HG02981 (cell line): ENCODE results near the gene RNF144B.
"Not testable (repeated sequence)": the region's sequence is repeated elsewhere in the genome, so short reads cannot be mapped to it uniquely, and the experiment has no call there.

Experiments used
- ATAC-seq: cut with Tn5 transposase; IDR thresholded peaks from one replicate; pipeline ENCODE4 v1.9.1; 2021; ENCODE audit warnings: mild to moderate bottlenecking, moderate library complexity; ENCODE audit not compliant: unreplicated experiment

The RNF144B gene

DNA sequence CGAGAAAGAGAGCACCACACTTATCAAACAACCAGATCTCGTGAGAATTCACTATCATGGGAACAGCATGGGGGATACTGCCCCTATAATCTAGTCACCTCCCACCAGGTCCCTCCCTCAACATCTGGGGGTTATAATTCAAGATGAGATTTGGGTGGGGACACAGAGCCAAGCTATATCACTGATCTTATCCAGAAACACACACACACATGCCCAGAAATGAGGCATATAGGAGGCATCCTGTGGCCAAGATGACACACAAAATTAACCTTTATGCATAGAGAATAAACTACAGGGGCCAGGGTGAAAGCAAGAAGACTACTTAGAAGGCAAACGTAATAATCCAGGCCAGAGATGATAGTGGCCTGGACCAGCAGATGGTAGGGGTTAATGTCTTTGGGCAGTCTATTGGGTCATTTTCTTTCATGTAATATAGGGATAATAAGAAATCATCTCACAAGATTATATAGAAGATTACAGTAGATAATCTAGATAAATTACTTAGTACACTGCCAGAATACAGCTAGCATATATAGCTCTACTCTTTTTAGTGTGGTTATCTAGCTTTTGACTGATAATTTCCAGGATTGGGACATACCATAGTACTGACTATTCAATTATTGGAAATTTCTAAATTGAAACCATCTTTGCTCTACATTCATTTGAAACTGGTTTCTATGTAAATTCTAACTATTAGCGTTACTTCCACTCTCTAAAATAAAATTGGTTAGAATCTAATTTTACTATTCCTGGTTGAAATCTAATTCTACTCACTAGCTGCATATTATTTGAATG lies 20.0 kb downstream of the RNF144B start:
- ATAC-seq, result no peak

DNA sequence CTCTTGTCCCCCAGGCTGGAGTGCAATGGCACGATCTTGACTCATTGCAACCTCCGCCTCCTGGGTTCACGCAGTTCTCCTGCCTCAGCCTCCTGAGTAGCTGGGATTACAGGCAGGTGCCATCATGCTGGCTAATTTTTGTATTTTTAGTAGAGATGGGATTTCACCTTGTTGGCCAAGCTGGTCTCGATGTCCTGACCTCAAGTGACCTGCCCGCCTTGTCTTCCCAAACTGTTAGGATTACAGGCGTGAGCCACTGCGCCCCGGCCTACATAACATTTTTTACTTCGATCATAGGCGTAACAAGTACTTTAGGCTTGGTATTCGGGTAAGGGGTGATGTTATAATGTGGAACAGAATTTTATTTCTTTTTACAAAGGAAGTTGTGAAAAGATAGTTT lies 22.5 kb downstream of the RNF144B start:
- not testable (repeated sequence) for ATAC-seq

DNA sequence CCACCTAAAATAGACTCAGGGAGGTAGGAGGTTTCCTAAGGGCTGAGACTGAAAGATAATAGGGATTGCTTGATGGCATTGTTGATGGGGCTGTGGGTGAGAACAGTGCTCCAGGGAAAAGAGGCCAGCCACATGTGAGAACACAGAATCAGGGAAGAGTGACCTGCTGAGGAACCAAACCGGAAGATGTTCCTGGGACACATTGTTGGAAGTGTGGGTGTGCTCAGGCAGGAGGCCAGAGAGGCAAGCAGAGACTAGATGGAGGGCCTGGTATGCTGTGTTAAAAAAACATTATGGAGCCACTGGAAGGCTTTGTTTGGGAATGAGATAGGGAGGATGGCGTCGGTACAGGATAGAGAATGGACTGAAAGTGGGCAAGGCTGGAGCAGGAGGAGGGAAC lies 23.3 kb downstream of the RNF144B start:
- no peak for ATAC-seq

- no peak for ATAC-seq
Observed at GRCh38 chr6:18412068-18412467, 24.9 kb downstream of the RNF144B start.

DNA sequence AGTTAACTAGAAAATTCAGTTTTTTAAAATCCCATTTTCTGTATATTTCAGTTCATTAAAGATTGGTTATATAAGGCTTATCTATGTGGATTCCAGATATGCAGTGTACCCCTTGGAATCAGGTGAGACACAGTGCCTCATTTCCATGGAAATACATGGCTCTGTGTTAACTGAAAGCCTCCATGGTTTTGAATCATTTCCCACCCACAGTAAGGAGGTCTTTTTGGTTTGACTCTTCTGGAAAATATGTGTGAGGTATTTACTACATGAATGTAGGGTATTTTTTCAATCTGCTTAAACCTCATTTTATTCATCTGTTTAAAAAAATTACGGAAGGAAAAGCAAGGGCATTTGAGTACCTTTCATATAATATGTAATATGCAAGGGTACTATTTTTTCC lies 25.5 kb downstream of the RNF144B start:
- ATAC-seq, result no peak

- no peak for ATAC-seq
Observed at GRCh38 chr6:18413381-18413780, 26.2 kb downstream of the RNF144B start.

- ATAC-seq, result no peak
Observed at GRCh38 chr6:18414116-18414515, 27.0 kb downstream of the RNF144B start.

- ATAC-seq, result no peak
Observed at GRCh38 chr6:18415207-18415606, 28.1 kb downstream of the RNF144B start.

DNA sequence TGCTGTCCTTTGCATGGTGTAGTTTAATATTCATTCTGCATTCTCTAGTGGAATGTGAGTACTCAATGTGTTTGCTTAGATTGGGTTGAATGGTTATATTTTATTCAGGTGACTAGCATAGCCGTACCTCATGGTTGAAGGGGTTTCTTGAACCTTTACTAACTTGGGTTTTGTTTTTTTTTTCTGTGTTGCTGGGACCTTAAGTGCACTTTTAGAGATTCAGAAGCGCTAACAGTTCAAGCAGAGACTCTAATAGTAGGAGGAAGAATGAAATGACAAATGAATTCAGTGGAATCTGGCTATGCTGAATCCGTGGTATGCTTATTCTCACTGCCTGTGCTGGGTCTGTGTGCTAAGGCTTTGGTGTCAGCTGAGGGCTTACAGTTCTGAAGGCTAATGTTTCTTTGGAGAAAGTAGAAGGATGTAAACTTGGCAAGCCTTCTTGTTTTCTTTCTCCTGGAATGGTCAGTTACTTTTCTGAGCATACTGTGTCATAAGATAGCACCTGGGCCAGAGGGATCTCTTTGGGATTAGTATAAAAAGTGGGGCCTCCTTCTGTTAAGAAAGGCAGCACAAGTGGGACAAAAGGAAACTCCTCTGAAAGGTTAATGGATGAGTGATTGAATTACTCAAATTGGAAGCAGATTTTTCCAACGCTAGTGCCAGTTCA lies 28.7 kb downstream of the RNF144B start:
- no peak for ATAC-seq

DNA sequence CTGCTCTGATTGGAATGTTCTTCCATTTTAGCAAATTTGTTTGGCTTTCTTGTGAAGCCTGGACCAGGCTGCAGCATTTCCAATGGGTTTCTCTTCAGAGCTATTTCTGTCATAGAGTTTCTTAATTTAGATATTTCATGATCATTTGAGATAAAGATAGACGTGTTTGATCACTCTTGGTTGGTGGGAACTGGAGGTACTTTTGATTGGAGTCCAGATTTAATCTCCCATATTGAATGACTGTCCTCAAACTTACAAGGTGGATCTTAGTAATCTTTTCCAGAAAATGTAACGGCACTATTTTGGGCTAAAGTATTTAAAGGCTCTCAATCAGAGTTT lies 29.2 kb downstream of the RNF144B start:
- ATAC-seq, result no peak

DNA sequence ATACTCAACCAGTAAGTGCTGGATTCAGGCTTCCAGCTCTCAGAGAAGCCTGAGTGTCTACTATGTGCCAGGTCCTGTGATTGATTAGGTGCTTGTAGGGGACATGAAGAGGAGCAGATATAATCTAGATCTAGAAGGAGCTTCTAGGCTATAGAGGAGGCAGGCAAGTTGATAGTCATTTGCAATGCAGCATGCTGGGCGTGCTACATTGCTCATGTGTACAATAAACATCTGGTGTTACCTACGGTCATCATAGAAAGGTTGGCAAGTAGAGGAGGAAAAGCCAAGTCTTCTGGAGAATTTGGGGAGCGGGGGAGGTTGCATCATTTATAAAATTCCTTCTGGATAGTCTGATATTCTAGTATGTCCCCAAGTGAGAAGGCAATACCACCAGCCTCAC lies 33.2 kb downstream of the RNF144B start:
- ATAC-seq, result no peak

DNA sequence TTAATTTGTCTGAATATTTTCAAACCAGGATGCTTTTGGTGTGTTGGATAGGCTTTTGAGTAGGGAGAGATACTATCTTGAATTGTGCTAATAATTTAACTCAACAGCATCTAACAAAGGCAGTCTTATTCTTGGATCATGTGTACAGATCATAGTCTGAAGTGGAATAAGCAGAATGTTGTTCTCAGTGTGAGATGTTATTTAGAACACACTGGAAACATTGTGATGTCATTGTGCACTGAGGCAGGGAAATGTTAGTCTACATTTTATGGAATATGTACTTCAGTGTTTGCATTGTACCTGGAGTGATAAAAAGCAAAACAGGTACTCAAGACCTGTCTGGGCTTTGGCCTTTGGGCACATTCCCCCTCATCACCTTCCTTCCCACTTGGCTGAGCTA lies 35.0 kb downstream of the RNF144B start:
- no peak for ATAC-seq

- ATAC-seq, result no peak
Observed at GRCh38 chr6:18423426-18423825, 36.3 kb downstream of the RNF144B start.

GRCh38 chr6:18424201-18424600 lies 37.1 kb downstream of the RNF144B start:
- ATAC-seq, result no peak

DNA sequence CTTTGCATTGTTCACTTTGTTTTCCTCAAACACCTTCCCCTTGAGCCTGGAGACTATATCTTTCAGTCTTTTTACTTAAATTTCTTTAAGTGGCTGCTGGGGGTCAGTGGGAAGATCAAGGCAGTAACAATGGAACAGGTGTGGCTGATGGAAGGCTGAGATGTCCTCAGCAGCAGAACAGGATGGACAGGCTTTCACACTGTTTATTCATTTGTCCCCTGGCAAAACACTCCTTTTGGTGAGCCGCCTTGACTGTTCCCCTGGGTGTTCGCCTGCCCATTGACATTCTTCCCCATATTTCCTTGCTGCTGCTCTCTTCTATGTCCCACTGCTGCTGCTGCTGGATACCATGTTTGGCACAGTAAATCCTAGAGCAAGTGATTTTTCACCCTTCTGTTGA lies 38.1 kb downstream of the RNF144B start:
- no peak for ATAC-seq

DNA sequence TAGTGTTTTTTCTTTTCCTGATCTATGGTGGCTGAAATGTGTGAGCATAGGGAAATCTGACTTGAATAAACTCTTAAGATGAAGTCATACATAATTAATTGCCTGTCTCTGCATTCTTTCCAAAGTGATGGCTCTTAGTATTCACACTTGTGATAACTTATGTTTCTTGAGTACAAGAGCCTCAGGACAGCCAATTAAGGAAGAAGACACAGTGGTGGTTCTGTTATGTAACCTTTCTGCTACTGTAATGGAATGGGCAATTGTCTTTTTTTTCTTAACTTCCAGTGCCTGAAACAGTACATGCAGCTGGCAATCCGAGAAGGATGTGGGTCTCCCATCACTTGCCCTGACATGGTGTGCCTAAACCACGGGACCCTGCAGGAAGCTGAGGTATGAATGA lies 40.1 kb downstream of the RNF144B start:
- ATAC-seq, result no peak

DNA sequence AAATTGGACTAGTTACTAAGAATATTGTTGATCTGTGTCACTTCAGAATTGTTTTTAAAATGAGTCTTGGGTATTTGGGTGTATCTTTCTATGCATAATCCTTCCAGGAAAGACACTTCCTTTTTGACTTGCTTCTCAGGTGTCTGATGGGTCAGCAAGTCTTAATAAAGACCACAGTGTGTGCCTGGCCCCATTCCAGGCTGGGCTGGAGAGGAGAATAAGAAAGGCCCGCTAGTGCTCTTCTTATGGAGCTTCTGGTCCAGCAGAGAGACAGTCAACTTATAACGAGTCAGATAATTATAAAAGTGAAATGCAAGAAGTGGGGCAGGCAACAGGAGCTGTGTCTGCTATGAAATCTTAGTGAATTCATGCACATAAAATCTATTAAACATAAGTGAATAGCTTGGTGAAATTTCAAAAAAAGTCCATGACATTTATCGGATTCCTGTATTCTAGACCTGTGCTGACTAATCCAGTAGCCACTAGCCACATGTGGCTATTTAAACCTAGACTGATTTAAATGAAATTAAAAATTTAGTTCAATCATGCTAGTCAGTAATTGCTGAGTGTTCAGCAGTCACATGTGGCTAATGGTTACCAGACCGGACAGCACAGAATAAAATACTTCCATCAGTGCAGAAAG lies 42.6 kb downstream of the RNF144B start:
- no peak for ATAC-seq

GRCh38 chr6:18431581-18431980 lies 44.4 kb downstream of the RNF144B start:
- ATAC-seq, result no peak

- ATAC-seq, result no peak
Observed at GRCh38 chr6:18432180-18432579, 45.0 kb downstream of the RNF144B start.

DNA sequence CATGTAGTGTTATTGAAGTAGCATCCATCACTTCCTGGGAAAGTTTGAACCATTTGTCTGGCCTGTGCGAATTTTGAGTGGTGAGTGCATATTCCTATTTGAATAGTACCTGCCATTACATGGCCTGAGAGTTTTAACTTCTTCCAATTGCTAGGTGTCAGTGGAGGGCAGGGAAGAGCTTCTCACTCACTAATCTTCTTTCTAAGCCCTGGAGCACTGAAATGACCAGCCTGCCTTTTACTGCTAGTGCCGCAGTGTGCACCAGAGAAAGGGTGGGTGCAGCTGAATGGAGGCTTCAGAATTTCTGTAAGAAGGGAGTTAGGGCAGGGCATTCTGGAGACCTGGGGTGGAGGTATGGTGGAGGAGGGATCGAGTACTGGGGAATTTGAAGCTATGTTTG lies 45.5 kb downstream of the RNF144B start:
- no peak for ATAC-seq

- ATAC-seq, result no peak
Observed at GRCh38 chr6:18433059-18433458, 45.9 kb downstream of the RNF144B start.

DNA sequence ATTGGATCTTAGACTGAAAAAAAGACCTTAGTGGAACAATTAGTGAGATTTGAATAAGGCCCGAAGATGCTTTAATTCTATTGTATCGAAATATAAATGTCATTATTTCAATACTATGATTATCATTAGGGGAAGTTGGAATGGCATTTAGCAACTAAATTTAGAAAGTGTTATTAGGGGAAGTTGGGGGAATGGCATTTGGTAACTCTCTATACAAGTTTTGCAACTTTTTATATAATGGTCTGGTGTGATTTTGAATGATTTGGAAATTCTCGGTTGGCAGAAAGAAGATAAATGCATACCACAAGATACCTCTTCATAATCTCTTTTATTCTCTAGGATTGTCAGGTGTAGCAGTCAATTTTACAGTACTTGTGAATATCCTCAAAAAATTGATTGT lies 49.2 kb downstream of the RNF144B start:
- ATAC-seq, result no peak
